GM12873 (cell line): ENCODE data around the gene PARD6G.

Experiments used
- TF ChIP-seq, protein P1 (sequence below): IDR thresholded peaks from 2 replicates; pipeline ENCODE4 v1.5.1; 2012; ENCODE audit warnings: low read depth, mild to moderate bottlenecking, moderate library complexity, low read length, control low read depth; ENCODE audit not compliant: insufficient read depth; ENCODE audit errors: missing control alignments

The PARD6G gene

DNA sequence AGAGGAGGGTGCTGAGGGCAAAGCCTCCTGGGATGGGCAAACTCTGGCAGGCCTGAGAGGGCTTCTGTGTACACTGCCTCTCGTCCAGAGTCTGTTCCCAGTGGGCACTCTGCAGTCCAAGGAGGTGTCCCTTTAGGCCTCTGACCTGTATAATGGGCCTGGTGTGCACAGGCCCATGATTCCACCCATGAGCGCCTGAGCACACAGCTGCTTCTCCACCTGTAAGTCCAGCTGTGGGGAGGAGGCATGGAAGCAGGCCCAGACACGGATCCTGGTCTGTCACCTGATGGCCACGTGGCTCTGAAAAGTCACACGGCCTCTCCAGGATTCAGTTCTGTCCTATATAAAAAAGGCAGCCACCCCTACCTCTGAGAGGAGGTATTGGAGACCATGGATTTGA lies 57.0 kb downstream of the PARD6G start:
- TF ChIP-seq, protein P1, sequence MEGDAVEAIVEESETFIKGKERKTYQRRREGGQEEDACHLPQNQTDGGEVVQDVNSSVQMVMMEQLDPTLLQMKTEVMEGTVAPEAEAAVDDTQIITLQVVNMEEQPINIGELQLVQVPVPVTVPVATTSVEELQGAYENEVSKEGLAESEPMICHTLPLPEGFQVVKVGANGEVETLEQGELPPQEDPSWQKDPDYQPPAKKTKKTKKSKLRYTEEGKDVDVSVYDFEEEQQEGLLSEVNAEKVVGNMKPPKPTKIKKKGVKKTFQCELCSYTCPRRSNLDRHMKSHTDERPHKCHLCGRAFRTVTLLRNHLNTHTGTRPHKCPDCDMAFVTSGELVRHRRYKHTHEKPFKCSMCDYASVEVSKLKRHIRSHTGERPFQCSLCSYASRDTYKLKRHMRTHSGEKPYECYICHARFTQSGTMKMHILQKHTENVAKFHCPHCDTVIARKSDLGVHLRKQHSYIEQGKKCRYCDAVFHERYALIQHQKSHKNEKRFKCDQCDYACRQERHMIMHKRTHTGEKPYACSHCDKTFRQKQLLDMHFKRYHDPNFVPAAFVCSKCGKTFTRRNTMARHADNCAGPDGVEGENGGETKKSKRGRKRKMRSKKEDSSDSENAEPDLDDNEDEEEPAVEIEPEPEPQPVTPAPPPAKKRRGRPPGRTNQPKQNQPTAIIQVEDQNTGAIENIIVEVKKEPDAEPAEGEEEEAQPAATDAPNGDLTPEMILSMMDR, result no peak

DNA sequence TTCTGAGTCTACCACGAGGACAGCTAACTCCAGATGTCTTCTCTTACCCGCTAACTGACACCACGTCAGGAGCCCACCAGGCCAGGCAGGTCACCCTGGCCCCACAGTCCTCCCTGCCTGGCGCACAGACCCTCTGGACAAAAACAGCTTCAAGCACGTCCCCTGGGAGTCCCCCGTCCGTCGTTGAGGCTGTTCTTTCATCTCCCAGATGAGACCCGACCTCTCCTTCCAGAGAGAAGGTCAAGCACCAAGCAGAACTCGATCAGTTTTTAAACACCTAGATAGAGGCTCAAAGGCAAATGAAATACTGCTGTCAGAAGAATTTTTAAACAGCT lies 57.8 kb downstream of the PARD6G start:
- TF ChIP-seq, protein P1, result no peak

DNA sequence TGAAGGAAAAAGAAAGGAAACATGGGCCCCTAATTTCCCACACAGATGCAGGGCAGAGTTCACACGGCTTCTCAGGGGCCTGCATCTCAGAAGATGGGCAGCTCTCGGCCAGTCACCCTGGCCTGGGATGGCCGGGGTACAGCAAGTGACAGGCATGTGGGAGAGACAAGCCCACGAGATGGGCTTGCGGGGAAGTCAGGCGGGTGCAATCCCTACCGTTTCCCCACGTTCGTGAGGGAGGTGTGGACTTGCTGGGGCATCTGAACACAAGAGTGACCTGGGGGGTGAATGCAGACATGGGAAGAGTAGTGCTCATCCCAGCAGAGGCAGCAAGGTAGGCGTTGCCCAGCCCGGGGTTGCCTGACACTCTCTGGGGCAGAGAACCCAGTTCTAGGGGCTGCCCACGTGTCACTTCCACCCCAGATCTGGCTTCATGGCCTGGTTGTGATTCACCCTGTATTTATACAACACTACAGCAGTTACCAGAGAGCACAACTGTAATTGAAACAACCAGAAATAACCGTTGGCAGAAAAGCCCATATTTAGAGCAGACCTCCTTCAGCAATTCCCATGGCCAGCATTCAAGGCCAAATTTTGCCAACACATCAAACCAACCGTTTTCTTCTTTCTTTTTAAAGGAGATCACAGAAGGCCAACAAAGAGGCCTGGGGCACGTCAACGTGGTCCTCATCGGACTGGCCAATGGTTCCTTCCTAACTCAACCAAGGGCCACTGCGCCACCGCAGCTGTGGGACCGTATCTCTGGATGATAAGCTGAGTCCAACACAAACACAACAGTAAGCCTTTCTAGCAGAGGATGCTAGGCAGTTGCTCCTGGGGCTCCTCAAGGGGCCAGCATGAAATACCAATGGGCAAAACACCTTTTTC lies 58.4 kb downstream of the PARD6G start:
- TF ChIP-seq, protein P1, result no peak

DNA sequence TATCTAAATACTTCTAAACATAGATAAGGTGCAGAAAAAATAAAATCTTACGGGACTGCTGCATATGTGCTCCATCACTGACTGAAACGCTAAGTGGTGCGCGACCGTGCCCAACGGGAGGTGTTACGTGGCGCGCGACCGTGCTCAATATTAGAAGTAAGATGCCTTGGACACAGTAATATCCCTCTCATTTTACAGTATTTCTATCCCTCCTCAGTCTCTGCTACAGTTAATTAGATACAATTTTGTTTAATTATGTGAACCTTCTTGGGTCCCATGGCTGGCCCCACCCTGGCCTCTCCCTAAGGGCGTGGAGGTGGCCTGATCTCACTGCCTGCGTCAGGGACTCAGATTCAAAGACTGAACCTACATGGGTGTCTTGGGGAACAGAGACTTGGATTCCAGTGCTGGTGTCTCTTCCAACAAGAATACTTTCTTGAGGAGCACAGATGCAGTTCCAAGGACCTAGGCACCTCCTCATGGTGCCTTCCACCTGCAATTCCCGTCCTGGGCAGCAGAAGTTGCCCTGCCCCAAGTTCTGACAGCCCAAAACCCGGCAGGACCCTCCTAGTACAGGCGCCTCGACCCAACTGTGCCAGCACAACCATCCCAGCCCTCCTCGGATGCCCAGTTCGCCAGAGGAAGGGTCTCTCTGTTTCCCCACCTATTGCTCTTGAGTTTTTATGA lies 59.2 kb downstream of the PARD6G start:
- TF ChIP-seq, protein P1, result no peak

DNA sequence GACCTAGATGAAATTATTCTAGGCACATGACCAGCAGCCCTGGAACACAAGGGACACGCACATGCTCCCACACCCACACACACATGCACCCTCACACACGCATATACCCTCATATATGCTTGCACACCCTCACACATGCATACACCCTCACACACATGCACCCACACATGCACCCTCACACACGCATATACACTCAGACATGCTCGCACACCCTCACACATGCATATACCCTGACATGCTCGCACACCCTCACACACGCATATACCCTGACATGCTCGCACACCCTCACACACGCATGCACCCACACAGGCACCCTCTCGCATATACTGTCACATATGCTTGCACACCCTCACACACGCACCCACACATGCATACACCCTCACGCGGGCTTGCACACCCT lies 61.8 kb downstream of the PARD6G start:
- TF ChIP-seq, protein P1, result no peak

DNA sequence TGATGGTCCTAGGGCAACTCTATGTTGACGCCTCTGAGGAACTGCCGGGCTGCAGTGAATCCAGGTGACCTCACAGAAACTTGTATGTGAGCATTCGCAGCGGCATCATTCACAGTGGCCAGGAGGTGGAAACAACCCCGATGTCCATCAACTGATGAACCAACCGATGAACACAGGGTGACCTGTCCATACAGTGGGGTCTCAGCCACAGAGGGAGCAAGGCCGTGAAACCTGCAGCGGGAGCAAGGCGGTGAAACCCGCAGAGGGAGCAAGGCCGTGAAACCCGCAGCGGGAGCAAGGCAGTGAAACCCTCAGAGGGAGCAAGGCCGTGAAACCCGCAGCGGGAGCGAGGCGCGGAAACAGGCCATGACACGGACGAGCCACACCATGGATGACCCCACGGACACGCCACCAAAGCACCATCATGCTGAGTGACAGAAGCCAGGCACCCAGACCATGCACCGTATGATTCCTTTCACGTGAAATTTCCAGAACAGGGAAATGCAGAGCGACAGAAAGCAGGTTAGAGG lies 63.0 kb downstream of the PARD6G start:
- TF ChIP-seq, protein P1, result no peak
